ENCODE results near the gene MTTP.

- TF ChIP-seq ELF4 (IDR thresholded peaks at IDR 0.05) (no peak), ZNF384 (IDR thresholded peaks at IDR 0.05) (no peak), SP1 (IDR thresholded peaks at IDR 0.05) (no peak), BHLHE40 (IDR thresholded peaks at IDR 0.05; ENCODE audit: borderline replicate concordance) (no peak), SUZ12 (IDR thresholded peaks at IDR 0.05) (no peak), FOXK2 (IDR thresholded peaks at IDR 0.05) (no peak), NFRKB (IDR thresholded peaks at IDR 0.05) (no peak), FOXA1 (IDR thresholded peaks at IDR 0.05) (no peak)
Measured at GRCh38 chr4:99625369-99625768, 50.7 kb downstream of the MTTP start.
